ENCODE data around the gene TTC21A.

Gene TTC21A

DNA sequence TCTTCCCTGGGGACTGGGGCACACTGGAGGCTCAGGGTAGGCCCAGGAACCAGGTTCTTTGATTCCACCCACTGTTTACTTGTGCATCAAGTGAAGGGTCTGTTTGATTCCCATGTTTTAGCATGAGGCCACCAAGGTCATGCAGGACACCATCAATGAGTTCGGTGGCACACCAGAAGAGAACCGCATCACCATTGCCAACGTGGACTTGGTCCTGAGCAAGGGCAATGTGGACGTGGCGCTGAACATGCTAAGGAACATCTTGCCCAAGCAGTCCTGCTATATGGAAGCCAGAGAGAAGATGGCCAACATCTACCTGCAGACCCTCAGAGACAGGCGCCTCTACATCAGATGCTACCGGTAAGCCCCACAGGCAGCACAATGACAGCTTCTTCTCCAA lies 21.5 kb downstream of the TTC21A start:
- Histone ChIP-seq H3K9me3 (ENCODE audit: severe bottlenecking) (no peaks in the 10 kb centered on the region), H3K27me3 (ENCODE audit: insufficient read depth, low read depth, severe bottlenecking) (no peaks in the 10 kb centered on the region), H3K27ac (no peak overlapping the region), H3K36me3 (no peaks in the 10 kb centered on the region), H3K4me3 (ENCODE audit: low read depth, low read length) (no peak overlapping the region)
- TF ChIP-seq, protein P1, sequence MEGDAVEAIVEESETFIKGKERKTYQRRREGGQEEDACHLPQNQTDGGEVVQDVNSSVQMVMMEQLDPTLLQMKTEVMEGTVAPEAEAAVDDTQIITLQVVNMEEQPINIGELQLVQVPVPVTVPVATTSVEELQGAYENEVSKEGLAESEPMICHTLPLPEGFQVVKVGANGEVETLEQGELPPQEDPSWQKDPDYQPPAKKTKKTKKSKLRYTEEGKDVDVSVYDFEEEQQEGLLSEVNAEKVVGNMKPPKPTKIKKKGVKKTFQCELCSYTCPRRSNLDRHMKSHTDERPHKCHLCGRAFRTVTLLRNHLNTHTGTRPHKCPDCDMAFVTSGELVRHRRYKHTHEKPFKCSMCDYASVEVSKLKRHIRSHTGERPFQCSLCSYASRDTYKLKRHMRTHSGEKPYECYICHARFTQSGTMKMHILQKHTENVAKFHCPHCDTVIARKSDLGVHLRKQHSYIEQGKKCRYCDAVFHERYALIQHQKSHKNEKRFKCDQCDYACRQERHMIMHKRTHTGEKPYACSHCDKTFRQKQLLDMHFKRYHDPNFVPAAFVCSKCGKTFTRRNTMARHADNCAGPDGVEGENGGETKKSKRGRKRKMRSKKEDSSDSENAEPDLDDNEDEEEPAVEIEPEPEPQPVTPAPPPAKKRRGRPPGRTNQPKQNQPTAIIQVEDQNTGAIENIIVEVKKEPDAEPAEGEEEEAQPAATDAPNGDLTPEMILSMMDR (IDR thresholded peaks at IDR 0.05; ENCODE audit: low read depth, low read length): no peak
- no peak for DNase-seq

DNA sequence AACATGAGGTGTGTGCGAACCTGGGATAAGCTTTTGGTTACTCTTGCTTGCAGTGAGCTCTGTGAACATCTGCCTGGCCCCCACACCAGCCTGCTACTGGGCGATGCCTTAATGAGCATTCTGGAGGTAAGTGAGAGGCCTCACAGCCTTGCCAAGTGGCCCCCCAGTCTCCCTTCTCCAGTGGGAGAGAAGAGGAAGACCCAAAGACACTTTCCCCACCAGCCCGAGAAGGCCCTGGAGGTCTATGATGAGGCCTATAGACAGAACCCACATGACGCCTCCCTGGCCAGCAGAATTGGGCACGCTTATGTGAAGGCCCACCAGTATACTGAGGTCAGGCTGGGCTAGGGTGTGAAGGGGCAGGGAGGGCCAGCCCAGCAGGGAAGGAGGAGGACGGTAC lies 22.5 kb downstream of the TTC21A start:
- Histone ChIP-seq H3K9me3 (ENCODE audit: severe bottlenecking) (no peaks in the 10 kb centered on the region), H3K27ac (no peak overlapping the region), H3K4me3 (ENCODE audit: low read depth, low read length) (no peak overlapping the region), H3K27me3 (ENCODE audit: insufficient read depth, low read depth, severe bottlenecking) (no peaks in the 10 kb centered on the region), H3K36me3 (no peaks in the 10 kb centered on the region)
- DNase-seq: no peak
- TF ChIP-seq, protein P1 (IDR thresholded peaks at IDR 0.05; ENCODE audit: low read depth, low read length): no peak

DNA sequence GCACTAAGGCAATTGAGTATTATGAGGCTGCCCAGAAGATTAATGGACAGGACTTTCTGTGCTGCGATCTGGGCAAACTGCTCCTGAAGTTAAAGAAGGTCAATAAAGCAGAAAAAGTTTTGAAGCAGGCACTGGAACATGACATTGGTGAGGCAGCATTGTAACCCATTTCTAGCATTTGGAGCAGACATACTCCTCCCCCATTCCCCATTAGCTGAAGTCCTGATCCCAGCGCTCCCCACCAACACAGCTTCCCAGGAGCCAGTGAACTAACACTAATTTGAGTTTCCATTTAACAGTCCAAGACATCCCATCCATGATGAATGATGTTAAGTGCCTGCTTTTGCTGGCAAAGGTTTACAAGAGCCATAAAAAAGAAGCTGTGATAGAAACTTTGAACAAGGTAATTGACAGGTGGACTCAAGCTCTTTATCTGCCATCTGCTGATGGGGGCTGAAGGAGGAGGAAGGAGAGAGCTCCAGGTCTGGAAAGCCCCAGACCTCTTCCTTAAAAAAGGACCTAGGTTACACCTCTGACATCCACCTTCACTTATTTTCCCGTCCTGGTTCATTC lies 23.3 kb downstream of the TTC21A start:
- Histone ChIP-seq H3K36me3 (no peaks in the 10 kb centered on the region), H3K4me3 (ENCODE audit: low read depth, low read length) (no peak overlapping the region), H3K27me3 (ENCODE audit: insufficient read depth, low read depth, severe bottlenecking) (no peaks in the 10 kb centered on the region), H3K27ac (peak overlapping the region; percentile 30), H3K9me3 (ENCODE audit: severe bottlenecking) (no peaks in the 10 kb centered on the region)
- TF ChIP-seq, protein P1 (IDR thresholded peaks at IDR 0.05; ENCODE audit: low read depth, low read length): no peak
- no peak for DNase-seq

DNA sequence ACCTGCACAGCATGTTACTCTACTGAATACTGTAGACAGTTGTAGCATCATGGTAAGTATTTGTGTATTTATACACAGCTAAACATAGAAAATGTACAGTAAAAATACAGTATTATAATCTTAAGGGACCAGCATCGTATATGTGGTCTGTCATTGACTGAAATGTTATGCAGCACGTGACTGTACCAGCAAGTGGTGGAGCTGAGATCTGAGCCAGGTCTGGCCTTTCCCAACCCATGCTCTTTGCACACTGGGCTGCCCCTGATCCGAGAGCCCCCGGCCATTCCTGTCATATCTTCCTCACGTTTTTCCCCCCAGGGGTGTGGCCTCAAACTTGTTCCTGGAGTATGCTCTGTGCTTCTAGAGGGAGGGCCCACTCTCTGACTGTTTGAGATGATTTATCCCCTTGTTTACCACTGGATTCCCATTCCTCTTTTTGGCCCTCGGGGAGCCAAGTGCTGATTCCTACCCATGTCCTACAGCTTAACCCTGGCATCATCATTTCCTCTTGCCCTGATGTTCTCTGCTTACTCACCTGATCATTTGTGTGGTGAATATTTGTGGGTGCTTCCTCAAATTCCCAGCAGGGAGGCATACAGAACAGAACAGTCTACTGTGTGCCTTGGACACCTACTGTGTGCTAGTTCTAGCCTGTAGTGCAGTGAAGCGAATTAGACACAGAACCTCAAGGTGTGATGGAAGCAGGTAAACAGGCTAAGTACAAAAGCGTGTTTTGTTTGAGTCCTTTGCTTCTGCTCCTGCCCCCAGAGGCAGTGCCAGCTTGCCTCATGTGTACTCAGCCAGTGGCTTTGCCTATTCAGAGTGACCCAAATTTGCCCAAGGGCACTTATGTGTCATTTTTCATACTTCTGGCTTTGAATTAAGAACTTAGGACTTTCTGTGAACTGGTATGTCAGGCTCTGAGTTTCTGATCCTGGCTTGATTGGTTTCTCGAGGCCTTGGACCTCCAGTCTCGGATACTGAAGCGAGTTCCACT lies 24.9 kb downstream of the TTC21A start:
- Histone ChIP-seq H3K36me3 (no peaks in the 10 kb centered on the region), H3K9me3 (ENCODE audit: severe bottlenecking) (no peaks in the 10 kb centered on the region), H3K27me3 (ENCODE audit: insufficient read depth, low read depth, severe bottlenecking) (no peaks in the 10 kb centered on the region), H3K27ac (no peak overlapping the region), H3K4me3 (ENCODE audit: low read depth, low read length) (no peak overlapping the region)
- no peak for DNase-seq
- TF ChIP-seq, protein P1 (IDR thresholded peaks at IDR 0.05; ENCODE audit: low read depth, low read length): no peak

DNA sequence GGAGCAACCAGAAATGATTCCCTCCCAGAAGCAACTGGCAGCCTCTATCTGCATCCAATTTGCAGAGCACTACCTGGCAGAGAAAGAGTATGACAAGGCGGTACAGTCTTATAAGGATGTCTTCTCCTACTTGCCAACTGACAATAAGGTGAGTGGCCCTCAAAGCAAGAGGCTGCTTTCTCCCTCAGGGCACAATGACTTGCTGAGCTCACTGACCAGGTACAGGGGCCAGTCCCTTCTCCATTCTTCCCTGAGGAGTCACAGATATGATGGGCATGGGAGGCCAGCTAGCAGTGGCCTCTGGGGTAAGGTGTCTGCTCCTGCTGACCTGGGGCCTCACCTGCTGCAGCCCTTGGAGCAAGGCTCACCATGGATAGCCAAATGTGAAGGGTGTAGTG lies 25.6 kb downstream of the TTC21A start:
- Histone ChIP-seq H3K36me3 (no peaks in the 10 kb centered on the region), H3K4me3 (ENCODE audit: low read depth, low read length) (no peak overlapping the region), H3K27ac (no peak overlapping the region), H3K27me3 (ENCODE audit: insufficient read depth, low read depth, severe bottlenecking) (no peaks in the 10 kb centered on the region), H3K9me3 (ENCODE audit: severe bottlenecking) (no peaks in the 10 kb centered on the region)
- no peak for DNase-seq
- TF ChIP-seq, protein P1 (IDR thresholded peaks at IDR 0.05; ENCODE audit: low read depth, low read length): no peak

Measured in WERI-Rb-1 (cell line).